ENCODE measurements around the gene RSAD1.

DNA sequence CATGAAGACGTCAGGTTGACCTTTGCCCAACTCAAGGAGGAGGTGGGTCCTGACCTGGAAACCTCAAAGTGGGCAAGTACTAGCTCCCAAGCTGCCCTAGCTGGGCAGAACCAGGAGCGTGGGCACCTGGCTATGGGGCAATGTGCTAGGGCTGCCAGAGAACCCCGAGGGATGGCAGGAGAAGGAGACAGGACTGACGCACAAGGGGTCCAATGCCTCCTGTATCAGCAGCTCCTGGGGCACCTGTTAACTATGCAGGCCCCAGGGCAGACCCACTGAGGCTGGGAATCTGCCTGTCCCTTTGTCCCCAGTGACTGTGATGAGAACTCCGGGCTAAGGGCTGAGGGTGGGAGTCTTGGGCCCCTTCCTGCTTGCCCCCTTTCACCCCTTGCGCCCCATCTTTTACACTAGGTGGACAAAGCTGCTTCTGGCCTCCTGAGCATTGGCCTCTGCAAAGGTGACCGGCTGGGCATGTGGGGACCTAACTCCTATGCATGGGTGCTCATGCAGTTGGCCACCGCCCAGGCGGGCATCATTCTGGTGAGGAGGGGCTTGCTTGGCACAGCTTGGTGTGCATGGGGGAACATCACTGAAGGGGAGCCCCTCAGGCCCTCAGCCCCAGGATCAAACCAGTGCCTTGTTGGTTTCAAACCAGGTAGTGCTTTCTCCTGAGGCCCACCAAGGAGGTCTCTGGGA, 17.7 kb upstream of the RSAD1 start:
- TF ChIP-seq EZH2 (IDR thresholded peaks at IDR 0.05), result no peak
- no peak for TF ChIP-seq POLR2AphosphoS5 (IDR thresholded peaks at IDR 0.05; ENCODE audit: borderline replicate concordance, low read depth, low read length)

All from SK-N-MC (cell line).